ENCODE data around the gene ATF6. TPM values are rescaled to one million over a fixed set of nuclear protein-coding genes. Genes with fewer than 3 reads are reported as not detected.

ATF6 gene
- total and polyA plus RNA-seq, 2 donors = 13.0 to 39.4 TPM

DNA sequence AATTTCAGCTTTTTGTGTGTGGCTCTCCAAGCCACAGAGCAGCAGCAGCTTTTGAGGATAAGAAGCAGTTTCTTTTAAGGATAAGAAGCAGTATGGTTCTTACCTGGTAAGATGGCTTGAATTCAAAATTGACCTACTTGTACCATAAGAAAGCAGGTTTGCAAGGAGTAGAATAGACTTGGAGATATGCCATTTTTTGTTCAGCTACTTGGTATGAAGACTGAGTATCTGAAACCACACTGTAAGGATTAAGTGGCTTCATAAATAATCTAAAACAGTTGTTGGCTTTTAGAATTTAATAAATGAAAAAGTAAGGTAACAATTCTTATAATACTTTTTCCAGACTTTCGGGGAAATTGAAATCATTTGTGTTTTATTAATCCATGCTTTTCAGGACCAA, 74.2 kb downstream of the ATF6 start:
- Histone ChIP-seq H3K4me3 (ENCODE audit: low read depth, low read length) (no peak overlapping the region), H3K27ac (ENCODE audit: low read depth) (no peak overlapping the region), H3K4me1 (ENCODE audit: insufficient read depth) (no peaks in the 10 kb centered on the region), H3K36me3 (ENCODE audit: insufficient read depth) (peaks cover 4% of the 10 kb centered on the region)
- DNase-seq (ENCODE audit: extremely low spot score) = no peak
- 100% methylated on average over 1 of the region's 1 CpG for WGBS

DNA sequence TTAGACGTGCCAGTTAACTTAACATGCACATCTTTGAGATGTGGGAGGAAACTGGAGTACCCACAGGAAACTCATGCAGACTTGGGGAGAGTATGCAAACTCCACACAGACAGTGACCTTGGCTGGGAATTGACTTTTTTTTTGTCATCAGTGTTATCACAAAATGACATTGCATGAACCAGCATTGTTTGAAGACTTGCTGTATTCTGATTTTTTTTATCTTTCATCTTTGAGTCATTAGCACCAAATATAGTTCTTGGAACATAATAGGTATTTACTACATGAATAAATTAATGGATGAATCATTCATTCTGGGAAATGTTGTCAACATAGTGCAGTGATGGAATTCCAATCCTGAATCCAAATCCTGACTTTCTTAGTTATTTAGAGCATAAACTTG, 77.0 kb downstream of the ATF6 start:
- Histone ChIP-seq H3K4me3 (ENCODE audit: low read depth, low read length) (no peak overlapping the region), H3K4me1 (ENCODE audit: insufficient read depth) (no peaks in the 10 kb centered on the region), H3K36me3 (ENCODE audit: insufficient read depth) (peaks cover 4% of the 10 kb centered on the region), H3K27ac (ENCODE audit: low read depth) (no peak overlapping the region)
- DNase-seq (ENCODE audit: extremely low spot score) = no peak
- 80% methylated on average over 1 of the region's 1 CpG for WGBS

DNA sequence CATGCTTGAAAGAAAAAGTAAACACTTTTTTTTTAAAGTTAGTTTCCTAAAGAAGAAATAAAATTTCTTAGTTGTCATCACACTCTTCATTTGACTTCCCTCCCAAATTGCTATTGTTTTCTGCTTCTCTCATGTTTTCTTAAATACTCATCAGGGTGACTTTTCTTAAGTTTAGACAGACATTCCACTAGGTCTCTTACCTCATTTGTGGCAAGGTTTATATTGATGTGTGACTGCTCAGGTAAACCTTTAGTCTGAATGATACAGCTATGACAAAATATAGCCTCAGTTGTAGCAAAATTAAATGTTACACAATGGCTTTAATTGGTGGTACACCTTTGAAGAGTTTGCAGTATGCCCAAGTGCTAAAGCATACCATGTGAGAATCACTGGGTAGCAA, 78.6 kb downstream of the ATF6 start:
- H3K4me1 ChIP-seq (ENCODE audit: insufficient read depth) = no peaks in the 10 kb centered on the region
- no peak for DNase-seq (ENCODE audit: extremely low spot score)
- H3K4me3 ChIP-seq (ENCODE audit: low read depth, low read length) = no peak overlapping the region
- no peak overlapping the region for H3K27ac ChIP-seq (ENCODE audit: low read depth)
- peaks cover 4% of the 10 kb centered on the region for H3K36me3 ChIP-seq (ENCODE audit: insufficient read depth)

DNA sequence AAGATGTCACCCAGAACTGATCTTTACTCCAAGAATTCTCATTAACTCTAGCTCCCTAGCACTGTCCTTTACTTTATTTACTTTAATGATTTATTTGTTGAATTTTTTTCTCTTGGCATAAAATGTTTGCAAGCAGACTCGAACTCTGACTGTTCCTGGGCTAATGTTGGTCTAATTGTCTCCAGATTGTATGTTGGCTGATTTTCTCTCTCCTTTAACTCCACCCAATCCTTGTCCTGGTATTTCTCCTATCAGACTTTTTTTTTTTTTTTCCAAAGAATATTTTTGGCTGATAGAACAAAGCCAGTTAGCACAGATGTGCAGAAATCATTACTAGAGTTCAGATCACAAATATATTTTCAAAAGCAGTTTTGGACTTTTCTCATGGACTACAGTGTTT, 82.6 kb downstream of the ATF6 start:
- no peak overlapping the region for H3K4me3 ChIP-seq (ENCODE audit: low read depth, low read length)
- no peak for DNase-seq (ENCODE audit: extremely low spot score)
- H3K27ac ChIP-seq (ENCODE audit: low read depth) = no peak overlapping the region
- H3K4me1 ChIP-seq (ENCODE audit: insufficient read depth) = no peaks in the 10 kb centered on the region
- 44% methylated on average over 1 of the region's 1 CpG for WGBS
- H3K36me3 ChIP-seq (ENCODE audit: insufficient read depth) = peaks cover 3% of the 10 kb centered on the region

DNA sequence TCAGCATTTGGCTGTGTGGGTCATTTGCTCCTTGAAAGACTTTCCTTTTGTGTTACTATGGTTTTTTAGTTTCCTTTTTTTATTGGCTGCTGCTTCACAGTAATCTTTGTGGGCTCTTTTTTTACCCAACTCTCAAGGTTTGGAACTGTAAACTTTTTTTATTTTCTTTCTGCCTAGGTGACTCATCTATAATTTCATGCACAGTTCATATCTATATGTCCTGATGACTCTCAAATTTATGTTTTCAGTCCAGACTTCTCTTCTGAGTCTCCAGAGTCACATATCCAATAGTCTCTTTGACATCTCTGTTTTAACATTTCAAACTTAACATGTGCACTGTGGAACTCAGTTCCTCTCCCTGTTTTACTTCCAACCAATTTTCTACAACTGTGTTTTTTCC, 83.4 kb downstream of the ATF6 start:
- Histone ChIP-seq H3K36me3 (ENCODE audit: insufficient read depth) (peaks cover 1% of the 10 kb centered on the region), H3K4me3 (ENCODE audit: low read depth, low read length) (no peak overlapping the region), H3K27ac (ENCODE audit: low read depth) (no peak overlapping the region), H3K4me1 (ENCODE audit: insufficient read depth) (no peaks in the 10 kb centered on the region)
- no peak for DNase-seq (ENCODE audit: extremely low spot score)

DNA sequence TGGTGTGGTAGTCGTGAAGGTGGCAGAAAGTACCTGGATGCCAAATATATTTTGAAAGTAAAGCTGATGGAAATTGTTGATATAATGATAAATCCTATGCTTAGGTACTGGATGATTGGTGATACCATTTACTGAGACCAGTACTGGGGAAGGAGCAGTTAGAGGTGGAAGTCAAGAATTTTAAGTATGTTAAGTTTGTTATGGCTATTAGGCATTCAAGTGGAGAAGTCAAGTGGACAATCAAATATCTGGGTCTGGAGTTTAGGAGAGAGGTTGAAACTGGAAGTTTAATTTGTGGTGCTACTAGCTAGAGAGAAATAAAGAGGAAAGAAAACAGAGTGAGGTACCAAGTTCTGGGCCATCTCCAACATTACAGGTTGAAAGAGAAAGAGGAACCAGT, 89.1 kb downstream of the ATF6 start:
- DNase-seq (ENCODE audit: extremely low spot score) = no peak

DNA sequence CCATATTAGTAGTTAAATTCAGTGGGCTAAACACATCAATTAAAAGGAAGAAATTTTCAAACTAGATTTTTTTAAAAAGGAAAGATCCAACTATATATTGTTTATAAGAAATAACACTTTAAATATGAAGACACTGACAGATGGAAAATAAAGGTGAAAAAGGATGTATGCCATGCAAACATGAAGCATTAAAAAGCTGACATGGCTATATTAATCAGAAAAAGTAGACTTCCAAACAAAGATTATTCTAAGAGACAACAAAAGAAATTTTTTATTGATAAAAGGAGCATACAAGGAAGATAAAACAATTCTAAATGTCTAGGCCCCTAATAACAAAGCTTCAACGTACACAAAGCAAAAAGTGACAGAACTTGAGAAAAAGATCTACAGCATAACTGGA, 92.2 kb downstream of the ATF6 start:
- WGBS = 89% methylated on average over 1 of the region's 1 CpG
- no peak overlapping the region for H3K27ac ChIP-seq (ENCODE audit: low read depth)
- H3K4me3 ChIP-seq (ENCODE audit: low read depth, low read length) = no peak overlapping the region
- no peak for DNase-seq (ENCODE audit: extremely low spot score)
- peaks cover 2% of the 10 kb centered on the region for H3K36me3 ChIP-seq (ENCODE audit: insufficient read depth)
- H3K4me1 ChIP-seq (ENCODE audit: insufficient read depth) = no peaks in the 10 kb centered on the region

More for the DNA sequence above, 89.1 kb downstream of the ATF6 start:
- WGBS = 97% methylated on average over 1 of the region's 1 CpG
- H3K4me1 ChIP-seq (ENCODE audit: insufficient read depth) = no peaks in the 10 kb centered on the region
- H3K27ac ChIP-seq (ENCODE audit: low read depth) = no peak overlapping the region
- H3K36me3 ChIP-seq (ENCODE audit: insufficient read depth) = peaks cover 1% of the 10 kb centered on the region
- H3K4me3 ChIP-seq (ENCODE audit: low read depth, low read length) = no peak overlapping the region

DNA sequence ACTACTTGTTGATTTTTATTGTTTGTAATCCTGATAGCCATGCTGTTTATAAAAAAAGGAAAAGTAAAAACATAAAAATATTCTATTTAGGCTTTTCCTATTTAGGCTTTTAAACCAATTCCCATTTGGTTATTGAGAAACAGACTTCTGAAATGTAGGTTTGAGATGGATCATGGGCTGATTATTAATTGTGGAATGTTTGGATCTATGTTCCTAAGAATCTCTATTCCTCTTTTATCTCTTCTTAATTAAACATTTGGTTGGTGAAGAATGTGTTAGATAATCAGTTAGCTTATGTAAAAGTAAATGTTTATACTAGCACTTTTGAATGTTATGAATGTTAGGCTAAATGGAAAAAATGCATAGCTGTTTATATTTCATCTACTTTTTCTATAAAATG, 97.4 kb downstream of the ATF6 start:
- H3K27ac ChIP-seq (ENCODE audit: low read depth) = no peak overlapping the region
- no peaks in the 10 kb centered on the region for H3K4me1 ChIP-seq (ENCODE audit: insufficient read depth)
- H3K36me3 ChIP-seq (ENCODE audit: insufficient read depth) = peaks cover 2% of the 10 kb centered on the region
- H3K4me3 ChIP-seq (ENCODE audit: low read depth, low read length) = no peak overlapping the region
- DNase-seq (ENCODE audit: extremely low spot score) = no peak

DNA sequence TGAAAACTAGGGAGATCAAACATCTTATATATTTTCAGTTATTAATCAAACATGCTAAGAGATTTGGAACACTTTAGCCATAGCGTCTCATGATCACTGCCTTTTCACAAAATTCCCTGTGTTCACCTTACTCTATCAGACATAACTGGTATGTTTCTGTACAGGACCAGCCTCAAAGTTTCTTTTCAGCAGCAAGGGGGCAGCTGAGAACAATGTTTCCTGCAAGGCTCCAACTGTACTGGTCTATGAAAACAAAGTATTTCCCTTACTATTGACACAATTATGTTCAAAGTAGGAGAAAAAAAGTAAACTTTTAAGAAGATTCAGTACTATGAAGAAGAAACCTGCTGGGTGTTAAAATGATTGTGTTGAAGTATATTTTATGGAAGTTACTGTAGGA, 98.5 kb downstream of the ATF6 start:
- Histone ChIP-seq H3K27ac (ENCODE audit: low read depth) (no peak overlapping the region), H3K36me3 (ENCODE audit: insufficient read depth) (peaks cover 2% of the 10 kb centered on the region), H3K4me3 (ENCODE audit: low read depth, low read length) (no peak overlapping the region), H3K4me1 (ENCODE audit: insufficient read depth) (no peaks in the 10 kb centered on the region)
- 80% methylated on average over 1 of the region's 1 CpG for WGBS
- no peak for DNase-seq (ENCODE audit: extremely low spot score)

DNA sequence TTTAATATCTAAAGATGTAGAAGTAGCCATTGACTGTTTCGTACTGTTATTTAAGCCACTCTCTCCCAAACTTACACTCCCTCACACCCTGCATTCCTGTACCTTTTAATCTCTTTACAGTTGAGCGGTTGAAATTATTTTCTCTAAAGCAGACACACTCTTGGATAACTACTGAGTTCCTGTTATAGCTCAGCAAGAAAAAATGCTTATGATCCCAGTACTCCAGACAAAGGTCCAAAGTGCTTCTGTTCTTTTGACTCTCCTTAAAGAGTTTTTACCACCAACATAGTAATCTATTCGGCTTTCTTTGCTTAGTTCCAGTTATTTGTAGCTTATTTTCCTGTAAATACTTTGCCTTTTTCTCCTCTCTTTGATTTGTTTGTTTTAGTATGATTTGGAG, 100.1 kb downstream of the ATF6 start:
- WGBS = 75% methylated on average over 3 of the region's 3 CpGs
- no peaks in the 10 kb centered on the region for H3K36me3 ChIP-seq (ENCODE audit: insufficient read depth)
- no peaks in the 10 kb centered on the region for H3K4me1 ChIP-seq (ENCODE audit: insufficient read depth)
- no peak for DNase-seq (ENCODE audit: extremely low spot score)
- no peak overlapping the region for H3K4me3 ChIP-seq (ENCODE audit: low read depth, low read length)
- no peak overlapping the region for H3K27ac ChIP-seq (ENCODE audit: low read depth)

DNA sequence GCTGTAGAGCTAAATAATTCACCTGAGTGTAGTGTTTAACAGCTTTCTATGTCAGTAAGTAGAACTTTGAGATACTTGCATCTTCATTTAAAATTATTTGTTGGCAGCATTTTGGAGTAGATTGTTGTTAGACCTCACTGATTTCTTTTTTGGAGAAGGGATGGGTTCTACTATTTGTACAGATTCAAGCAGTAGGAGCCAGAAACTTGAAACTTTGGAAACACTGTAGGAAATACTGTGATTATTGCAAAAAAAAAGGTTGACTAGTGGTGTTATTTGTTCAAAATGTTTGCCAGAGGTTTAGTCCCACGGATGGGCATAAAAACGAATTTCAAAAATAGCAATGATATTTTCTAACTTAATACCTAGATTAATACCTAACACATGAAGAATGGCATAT, 102.7 kb downstream of the ATF6 start:
- Histone ChIP-seq H3K36me3 (ENCODE audit: insufficient read depth) (no peaks in the 10 kb centered on the region), H3K27ac (ENCODE audit: low read depth) (no peak overlapping the region), H3K4me1 (ENCODE audit: insufficient read depth) (no peaks in the 10 kb centered on the region), H3K4me3 (ENCODE audit: low read depth, low read length) (no peak overlapping the region)
- no peak for DNase-seq (ENCODE audit: extremely low spot score)
- WGBS = 49% methylated on average over 2 of the region's 2 CpGs

DNA sequence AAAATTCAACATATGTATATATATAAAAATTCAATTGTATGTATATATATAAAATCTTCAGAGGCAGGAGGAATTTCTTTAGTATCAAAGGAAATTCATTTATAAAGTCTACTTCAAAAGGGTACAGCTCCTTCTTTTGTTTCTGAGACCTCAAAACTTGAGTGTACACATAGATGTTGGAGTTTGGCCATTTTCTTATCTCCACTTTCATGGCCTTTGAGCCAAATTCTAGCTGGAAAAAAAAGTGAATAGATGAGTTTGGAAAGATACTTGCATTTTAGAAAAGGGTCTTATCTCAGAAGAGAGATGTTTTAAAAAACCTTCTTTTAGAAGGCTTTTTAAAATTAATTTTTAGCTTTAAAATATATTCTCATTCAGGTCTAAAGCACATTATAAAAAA, 103.2 kb downstream of the ATF6 start:
- H3K4me3 ChIP-seq (ENCODE audit: low read depth, low read length) = no peak overlapping the region
- H3K36me3 ChIP-seq (ENCODE audit: insufficient read depth) = no peaks in the 10 kb centered on the region
- DNase-seq (ENCODE audit: extremely low spot score) = no peak
- no peak overlapping the region for H3K27ac ChIP-seq (ENCODE audit: low read depth)
- H3K4me1 ChIP-seq (ENCODE audit: insufficient read depth) = no peaks in the 10 kb centered on the region

DNA sequence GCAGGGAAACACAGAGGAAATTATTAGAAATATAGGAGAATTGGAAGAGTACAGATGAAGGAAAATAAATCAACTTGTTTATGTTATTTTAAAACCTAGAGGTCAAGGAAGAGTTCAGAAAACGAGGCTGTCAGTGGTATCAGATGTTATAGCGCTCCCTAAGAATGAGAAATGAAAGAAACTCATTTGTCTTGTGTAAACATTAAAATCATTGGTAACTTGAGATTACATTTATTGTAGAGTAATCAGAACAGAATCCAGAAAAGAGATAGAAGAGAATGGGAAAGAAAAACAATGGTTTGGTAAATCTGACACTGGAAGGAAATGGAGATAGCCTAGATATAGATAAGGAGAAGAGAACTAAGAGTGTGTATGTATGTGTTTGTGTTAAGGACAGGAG, 106.4 kb downstream of the ATF6 start:
- DNase-seq (ENCODE audit: extremely low spot score) = no peak
- no peak overlapping the region for H3K27ac ChIP-seq (ENCODE audit: low read depth)
- whole genome bisulfite sequencing = 70% methylated on average over 2 of the region's 2 CpGs
- H3K4me3 ChIP-seq (ENCODE audit: low read depth, low read length) = no peak overlapping the region
- no peaks in the 10 kb centered on the region for H3K4me1 ChIP-seq (ENCODE audit: insufficient read depth)
- H3K36me3 ChIP-seq (ENCODE audit: insufficient read depth) = peaks cover 3% of the 10 kb centered on the region

DNA sequence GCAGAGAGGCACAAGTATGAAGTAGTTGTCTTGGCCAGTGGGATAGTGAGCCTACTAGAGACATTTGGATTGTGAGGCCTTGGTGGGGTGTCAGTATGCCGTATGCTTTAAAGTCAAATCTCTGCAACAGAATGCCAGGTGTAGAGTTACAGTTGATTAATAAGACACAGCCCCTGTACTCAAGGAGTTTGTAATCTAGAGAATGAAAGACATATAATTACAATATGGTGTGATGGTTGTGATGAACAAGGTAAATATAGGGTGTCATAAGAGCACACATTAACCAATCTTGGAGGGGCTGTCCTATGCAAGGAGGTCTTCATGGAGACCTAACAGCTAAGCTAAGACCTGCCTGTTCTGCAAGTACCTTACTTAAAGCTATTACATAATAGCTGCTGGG, 113.1 kb downstream of the ATF6 start:
- Histone ChIP-seq H3K36me3 (ENCODE audit: insufficient read depth) (peaks cover 5% of the 10 kb centered on the region), H3K4me3 (ENCODE audit: low read depth, low read length) (no peak overlapping the region), H3K27ac (ENCODE audit: low read depth) (no peak overlapping the region), H3K4me1 (ENCODE audit: insufficient read depth) (no peaks in the 10 kb centered on the region)
- no peak for DNase-seq (ENCODE audit: extremely low spot score)
- WGBS = 97% methylated on average over 1 of the region's 1 CpG

DNA sequence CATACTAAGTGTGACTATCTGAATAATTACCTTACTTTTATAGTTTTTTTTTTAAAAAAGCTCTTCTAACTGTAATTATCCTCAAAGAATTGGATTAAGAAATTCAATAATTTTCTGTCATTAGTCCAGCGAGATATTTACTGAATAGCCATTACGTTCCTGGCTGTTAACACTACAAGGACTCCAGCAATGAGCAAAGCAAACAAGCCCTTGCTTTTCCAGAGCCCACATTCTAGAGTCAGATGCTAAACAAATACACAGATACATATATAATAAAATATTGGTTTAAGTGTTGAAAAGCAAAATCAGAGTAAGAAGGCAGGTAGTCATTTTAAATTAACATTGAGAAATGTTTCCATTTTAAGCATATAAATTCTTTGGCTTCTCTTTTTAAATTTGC, 118.4 kb downstream of the ATF6 start:
- H3K4me3 ChIP-seq (ENCODE audit: low read depth, low read length) = no peak overlapping the region
- no peak for DNase-seq (ENCODE audit: extremely low spot score)
- no peaks in the 10 kb centered on the region for H3K4me1 ChIP-seq (ENCODE audit: insufficient read depth)
- WGBS = 89% methylated on average over 2 of the region's 2 CpGs
- H3K27ac ChIP-seq (ENCODE audit: low read depth) = no peak overlapping the region
- H3K36me3 ChIP-seq (ENCODE audit: insufficient read depth) = peaks cover 2% of the 10 kb centered on the region

Measured in urinary bladder (tissue), 4 donors.